Caco-2 (cell line): ENCODE data around the gene SMIM9. TPM values are rescaled to one million over a fixed set of nuclear protein-coding genes. Genes with fewer than 3 reads are reported as not detected.
A peak's percentile ranks its signal among the peaks of the same experiment; 100 is the strongest.

Source experiments
- BruUV-seq: library from RNA; stranded (reverse); fragments of 400-500 nt; replicated peaks from 2 replicates; lab custom pipeline; 2021; lab: Mats Ljungman, UMichigan
- CTCF ChIA-PET: fragments of 300-600 bp; sonication (Branson Sonifier 250); formaldehyde crosslinking; loops from one replicate; lab custom pipeline; 2022; ENCODE audit warnings: antibody characterized with exemption; lab: Charles Lee
- POLR2A ChIA-PET: fragments of 300-600 bp; sonication (Branson Sonifier 250); formaldehyde crosslinking; loops from one replicate; lab custom pipeline; 2022; ENCODE audit warnings: antibody characterized with exemption; lab: Charles Lee
- DNase-seq, 2 experiments: peaks; one replicate each; pipeline versions ENCODE4 v3.0.0 to v3.0.0-alpha.2; 2020 to 2022
- H3K27me3 ChIP-seq: replicated peaks from 2 replicates; pipeline ENCODE4 v1.6.0; 2011; ENCODE audit warnings: low read length; ENCODE audit not compliant: control insufficient read depth, insufficient read depth
- H3K36me3 ChIP-seq: 2 replicates; pipeline ENCODE4 v1.5.1; 2011; ENCODE audit warnings: low read length; ENCODE audit not compliant: control insufficient read depth, insufficient read depth
- H3K4me1 ChIP-seq: fragments of 250-450 bp; sonication (Bioruptor Pico); 2 replicates; pipeline ENCODE4 v1.5.1; 2020; ENCODE audit warnings: mild to moderate bottlenecking
- H3K4me3 ChIP-seq: 2 replicates; pipeline ENCODE4 v1.5.1; 2011; ENCODE audit warnings: low read depth, mild to moderate bottlenecking, control low read depth, low read length
- H3K9me3 ChIP-seq: fragments of 250-450 bp; sonication (Bioruptor Pico); 2 replicates; pipeline ENCODE4 v1.5.1; 2020; ENCODE audit warnings: mild to moderate bottlenecking, moderate library complexity
- H3K27ac Mint-ChIP-seq: one replicate; pipeline ENCODE4 v1.8.0; 2022; ENCODE audit warnings: mixed read lengths; ENCODE audit not compliant: unreplicated experiment
- H3K27me3 Mint-ChIP-seq: one replicate; pipeline ENCODE4 v1.8.0; 2022; ENCODE audit warnings: mixed read lengths; ENCODE audit not compliant: insufficient read depth, unreplicated experiment
- H3K36me3 Mint-ChIP-seq: one replicate; pipeline ENCODE4 v1.8.0; 2022; ENCODE audit warnings: mild to moderate bottlenecking, mixed read lengths; ENCODE audit not compliant: insufficient read depth, unreplicated experiment
- H3K4me1 Mint-ChIP-seq: one replicate; pipeline ENCODE4 v1.8.0; 2022; ENCODE audit warnings: low read depth, mixed read lengths; ENCODE audit not compliant: unreplicated experiment
- H3K4me3 Mint-ChIP-seq: one replicate; pipeline ENCODE4 v1.8.0; 2022; ENCODE audit warnings: mild to moderate bottlenecking, moderate library complexity, mixed read lengths; ENCODE audit not compliant: unreplicated experiment
- H3K9me3 Mint-ChIP-seq: one replicate; pipeline ENCODE4 v1.8.0; 2022; ENCODE audit warnings: mixed read lengths; ENCODE audit not compliant: unreplicated experiment
- intact Hi-C: fragments of 100-400 bp; cut with micrococcal nuclease; formaldehyde crosslinking; loops from one replicate; pipeline ENCODE4 v1.10.0; 2022; ENCODE audit not compliant: unreplicated experiment
- total RNA-seq: library from RNA; stranded (reverse); gene quantifications from 2 replicates; pipeline ENCODE4 v1.2.3, GENCODE V29; 2022
- TF ChIP-seq, protein P1 (sequence below), 2 experiments: fragments of 200-600 bp in 1 of 2; IDR thresholded peaks; 1 replicate in 1 of 2; 2 replicates in 1 of 2; pipeline versions ENCODE4 v1.5.1 to v1.8.0; 2011 to 2022; ENCODE audit warnings: antibody characterized with exemption in 1 of 2, control low read depth in 1 of 2, inconsistent platforms in 1 of 2, low read depth in 1 of 2, low read length in 1 of 2, mild to moderate bottlenecking in 1 of 2, moderate library complexity in 1 of 2; ENCODE audit not compliant: insufficient read depth in 1 of 2, severe bottlenecking in 1 of 2, unreplicated experiment in 1 of 2

Gene SMIM9
- total RNA-seq, 1 experiment from 2014 or later, result not detected

DNA sequence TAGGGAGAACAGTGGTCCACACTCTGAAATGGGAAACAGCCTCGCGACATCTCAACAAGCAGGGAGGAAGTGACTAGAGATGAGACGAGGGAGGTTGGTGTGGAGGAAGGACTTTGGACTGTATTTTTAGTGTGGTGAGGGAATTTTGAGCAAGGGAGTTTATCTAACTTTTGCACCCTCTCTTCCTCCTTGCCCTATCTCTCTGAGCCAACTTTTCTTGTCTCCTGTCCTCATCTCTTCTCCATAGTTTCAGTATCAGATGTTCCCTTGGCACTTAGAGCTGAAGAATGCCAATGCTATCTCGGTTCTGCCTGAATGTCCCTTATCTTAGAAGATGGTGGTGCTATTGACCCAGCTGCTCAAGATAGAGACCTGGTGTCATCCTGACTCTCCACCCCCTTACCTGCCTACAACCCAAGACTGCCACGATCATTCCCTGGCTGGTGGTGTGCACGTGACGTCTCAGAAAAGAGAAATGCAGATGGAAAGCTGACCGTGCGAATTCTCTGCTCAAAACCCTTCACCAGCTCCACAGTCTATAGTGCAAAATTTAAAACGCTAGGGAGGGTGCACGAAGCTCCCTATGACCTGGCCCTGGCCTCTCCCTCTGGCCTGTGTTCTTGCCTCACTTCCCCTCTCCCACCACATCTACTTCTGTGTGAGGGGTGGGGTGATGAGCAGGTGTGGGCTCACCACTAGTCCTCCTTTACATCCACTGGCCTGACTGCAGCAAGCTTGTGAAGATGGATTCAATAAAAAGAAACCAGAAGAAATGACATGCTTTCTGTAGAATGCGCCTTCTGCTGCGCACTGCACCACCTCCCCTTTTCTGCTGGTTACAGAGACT lies 50.1 kb downstream of the SMIM9 start:
- no peak for DNase-seq
- H3K4me1 ChIP-seq, result peaks cover 7% of the 10 kb centered on the region; the same call in 1 of the 2 replicates
- BruUV-seq, result no TSS peak
- peaks cover 18% of the 10 kb centered on the region for H3K4me1 Mint-ChIP-seq
- H3K9me3 ChIP-seq, result no peaks in the 10 kb centered on the region
- no peaks in the 10 kb centered on the region for H3K27me3 ChIP-seq
- peak overlapping the region; percentile 65 for H3K27ac Mint-ChIP-seq
- H3K9me3 Mint-ChIP-seq, result no peaks in the 10 kb centered on the region
- TF ChIP-seq, protein P1, sequence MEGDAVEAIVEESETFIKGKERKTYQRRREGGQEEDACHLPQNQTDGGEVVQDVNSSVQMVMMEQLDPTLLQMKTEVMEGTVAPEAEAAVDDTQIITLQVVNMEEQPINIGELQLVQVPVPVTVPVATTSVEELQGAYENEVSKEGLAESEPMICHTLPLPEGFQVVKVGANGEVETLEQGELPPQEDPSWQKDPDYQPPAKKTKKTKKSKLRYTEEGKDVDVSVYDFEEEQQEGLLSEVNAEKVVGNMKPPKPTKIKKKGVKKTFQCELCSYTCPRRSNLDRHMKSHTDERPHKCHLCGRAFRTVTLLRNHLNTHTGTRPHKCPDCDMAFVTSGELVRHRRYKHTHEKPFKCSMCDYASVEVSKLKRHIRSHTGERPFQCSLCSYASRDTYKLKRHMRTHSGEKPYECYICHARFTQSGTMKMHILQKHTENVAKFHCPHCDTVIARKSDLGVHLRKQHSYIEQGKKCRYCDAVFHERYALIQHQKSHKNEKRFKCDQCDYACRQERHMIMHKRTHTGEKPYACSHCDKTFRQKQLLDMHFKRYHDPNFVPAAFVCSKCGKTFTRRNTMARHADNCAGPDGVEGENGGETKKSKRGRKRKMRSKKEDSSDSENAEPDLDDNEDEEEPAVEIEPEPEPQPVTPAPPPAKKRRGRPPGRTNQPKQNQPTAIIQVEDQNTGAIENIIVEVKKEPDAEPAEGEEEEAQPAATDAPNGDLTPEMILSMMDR (IDR thresholded peaks at IDR 0.05; ENCODE audit: insufficient read depth in 1 of 2, low read depth in 1 of 2, low read length in 1 of 2, severe bottlenecking in 1 of 2, unreplicated experiment in 1 of 2), result no peak
- H3K27me3 Mint-ChIP-seq, result no peaks in the 10 kb centered on the region
- no peak overlapping the region for H3K4me3 ChIP-seq
- CTCF ChIA-PET, result no interaction called here
- POLR2A ChIA-PET, result no interaction called here
- peaks cover 22% of the 10 kb centered on the region for H3K36me3 Mint-ChIP-seq
- no peaks in the 10 kb centered on the region for H3K36me3 ChIP-seq
- intact Hi-C loops, result loop anchor here (2.0 kb wide), 1 partner anchor 14 kb away; no protein-coding TSS in a partner anchor
- H3K4me3 Mint-ChIP-seq, result peak overlapping the region; percentile 33

DNA sequence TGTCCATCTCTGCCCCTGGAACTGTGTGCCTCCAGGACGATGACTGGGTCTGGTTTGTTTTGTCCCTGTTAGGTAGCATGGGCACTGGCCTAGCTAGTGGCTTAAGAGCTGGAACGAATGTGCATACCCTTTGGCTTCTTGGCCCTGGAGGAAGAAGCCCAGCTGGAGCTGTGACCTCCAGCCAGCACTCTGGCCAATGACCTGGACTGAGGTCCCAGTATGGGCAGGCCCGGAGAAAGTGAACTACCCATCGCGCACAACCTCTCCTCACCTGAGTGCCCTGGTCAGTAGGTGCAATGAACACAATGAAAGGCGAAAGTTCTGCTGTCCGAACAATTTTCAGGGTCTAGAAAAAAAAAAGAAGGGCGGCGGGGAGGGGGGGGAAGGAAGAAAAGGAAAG lies 53.5 kb downstream of the SMIM9 start:
- H3K36me3 Mint-ChIP-seq, result peaks cover 40% of the 10 kb centered on the region

DNA sequence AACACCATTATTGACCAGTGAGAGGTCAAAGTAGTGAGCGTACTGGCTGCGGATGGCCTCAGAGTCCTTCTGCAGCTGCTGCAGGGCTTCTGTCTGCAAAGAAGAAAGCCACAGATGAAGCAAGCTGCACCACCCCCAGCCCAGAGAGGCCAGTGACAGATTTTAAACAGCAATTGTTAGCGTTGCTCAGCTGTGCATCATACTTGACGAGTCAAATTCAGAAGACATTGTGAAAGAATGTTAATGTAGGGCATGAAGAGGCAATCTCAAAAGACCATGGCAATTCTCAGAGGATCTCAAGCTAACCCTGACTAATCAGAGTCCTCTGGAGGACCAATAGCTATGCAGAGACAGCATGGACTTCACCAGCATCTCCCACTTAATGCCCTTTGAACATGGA lies 55.2 kb downstream of the SMIM9 start:
- POLR2A ChIA-PET, result no interaction called here

More for the DNA sequence above, 53.5 kb downstream of the SMIM9 start:
- intact Hi-C loops, result no loop called here
- no peaks in the 10 kb centered on the region for H3K27me3 Mint-ChIP-seq
- no peaks in the 10 kb centered on the region for H3K9me3 Mint-ChIP-seq
- ChIA-PET POLR2A (interaction anchor here (1.1 kb wide), 1 partner anchor 24 kb away, joined by 3 read pairs; the partner anchor contains the start of gene MPP1), CTCF (interaction anchor here (1.0 kb wide), 1 partner anchor 18 kb away, joined by 3 read pairs; the partner anchor contains the start of gene DKC1)
- no peaks in the 10 kb centered on the region for H3K27me3 ChIP-seq
- no peaks in the 10 kb centered on the region for H3K36me3 ChIP-seq
- no peak overlapping the region for H3K27ac Mint-ChIP-seq
- H3K4me1 ChIP-seq, result peaks cover 7% of the 10 kb centered on the region; the same call in 1 of the 2 replicates
- peaks cover 13% of the 10 kb centered on the region for H3K4me1 Mint-ChIP-seq
- no peak overlapping the region for H3K4me3 Mint-ChIP-seq
- no peak overlapping the region for H3K4me3 ChIP-seq
- no peak for DNase-seq
- no TSS peak for BruUV-seq
- no peaks in the 10 kb centered on the region for H3K9me3 ChIP-seq
- TF ChIP-seq, protein P1 (IDR thresholded peaks at IDR 0.05; ENCODE audit: insufficient read depth in 1 of 2, low read depth in 1 of 2, low read length in 1 of 2, severe bottlenecking in 1 of 2, unreplicated experiment in 1 of 2), result no peak

More for the DNA sequence above, 55.2 kb downstream of the SMIM9 start:
- CTCF ChIA-PET, result no interaction called here
- H3K36me3 Mint-ChIP-seq, result peaks cover 51% of the 10 kb centered on the region
- TF ChIP-seq, protein P1 (IDR thresholded peaks at IDR 0.05; ENCODE audit: insufficient read depth in 1 of 2, low read depth in 1 of 2, low read length in 1 of 2, severe bottlenecking in 1 of 2, unreplicated experiment in 1 of 2), result no peak
- Histone ChIP-seq H3K36me3 (no peaks in the 10 kb centered on the region), H3K4me1 (no peaks in the 10 kb centered on the region; the same call in 1 of the 2 replicates), H3K9me3 (no peaks in the 10 kb centered on the region), H3K27me3 (no peaks in the 10 kb centered on the region), H3K4me3 (no peak overlapping the region)
- H3K27me3 Mint-ChIP-seq, result no peaks in the 10 kb centered on the region
- DNase-seq, result no peak
- no peak overlapping the region for H3K4me3 Mint-ChIP-seq
- intact Hi-C loops, result no loop called here
- no TSS peak for BruUV-seq
- H3K9me3 Mint-ChIP-seq, result no peaks in the 10 kb centered on the region
- H3K27ac Mint-ChIP-seq, result no peak overlapping the region
- peaks cover 8% of the 10 kb centered on the region for H3K4me1 Mint-ChIP-seq
